Right lobe of liver (tissue), 4 donors: ENCODE data around the gene EXOSC9.

ENCODE experiments used
- CTCF ChIP-seq, 4 donors: fragments of 200-600 bp in 3 of 4; fragments of 450-650 bp in 1 of 4; IDR thresholded peaks; one replicate each; pipeline versions ENCODE4 v1.5.1 to v1.8.0; 2016 to 2022; ENCODE audit warnings: antibody characterized with exemption in 4 of 4, mild to moderate bottlenecking in 2 of 4
- POLR2A ChIP-seq: fragments of 450-650 bp; IDR thresholded peaks from one replicate; pipeline ENCODE4 v1.6.1; 2017; ENCODE audit warnings: antibody characterized with exemption, mild to moderate bottlenecking
- donor health status: DM: no; HTN: no; CAD: no.
- donor health status: DM: no; HTN: no; CAD: no.
- donor health status: DM: no; HTN: yes; CAD: no.

GRCh38 chr4:121786221-121786620, 14.9 kb upstream of the EXOSC9 start:
- TF ChIP-seq POLR2A (no peak), CTCF (IDR thresholded peaks at IDR 0.05) (no peak)
